Measurements from ENCODE around the gene ZFP90. TPM values are rescaled to one million over a fixed set of nuclear protein-coding genes. Genes with fewer than 3 reads are reported as not detected.

ZFP90 gene
- total RNA-seq, 3 donors from 2014 or later (not counting 1 experiment from before 2014, with no cell fraction given), result 23.1 to 36.0 (median 35.3) TPM

- H3K36me3 ChIP-seq (ENCODE audit: control insufficient read depth, insufficient read depth, low read length), result no peaks in the 10 kb centered on the region
- H3K9me3 ChIP-seq (ENCODE audit: control insufficient read depth, insufficient read depth, low read length), result no peaks in the 10 kb centered on the region
- no peak overlapping the region for H3K27ac ChIP-seq (ENCODE audit: low read length)
- Mint-ChIP-seq H3K27ac (no peak overlapping the region), H3K36me3 (no peaks in the 10 kb centered on the region), H3K4me3 (no peak overlapping the region), H3K9me3 (no peaks in the 10 kb centered on the region), H3K27me3 (ENCODE audit: low read depth in 2 of 2) (no peaks in the 10 kb centered on the region), H3K4me1 (no peaks in the 10 kb centered on the region)
- no peak for ATAC-seq
- H3K27me3 ChIP-seq (ENCODE audit: control insufficient read depth, insufficient read depth, low read length), result no peaks in the 10 kb centered on the region
- no peaks in the 10 kb centered on the region for H3K4me1 ChIP-seq (ENCODE audit: control insufficient read depth, insufficient read depth, low read length)
- intact Hi-C loops (cut with micrococcal nuclease), result no loop called here
- 91% methylated on average over 1 of the region's 1 CpG for WGBS (ENCODE audit: insufficient coverage)
- TF ChIP-seq, protein P1, sequence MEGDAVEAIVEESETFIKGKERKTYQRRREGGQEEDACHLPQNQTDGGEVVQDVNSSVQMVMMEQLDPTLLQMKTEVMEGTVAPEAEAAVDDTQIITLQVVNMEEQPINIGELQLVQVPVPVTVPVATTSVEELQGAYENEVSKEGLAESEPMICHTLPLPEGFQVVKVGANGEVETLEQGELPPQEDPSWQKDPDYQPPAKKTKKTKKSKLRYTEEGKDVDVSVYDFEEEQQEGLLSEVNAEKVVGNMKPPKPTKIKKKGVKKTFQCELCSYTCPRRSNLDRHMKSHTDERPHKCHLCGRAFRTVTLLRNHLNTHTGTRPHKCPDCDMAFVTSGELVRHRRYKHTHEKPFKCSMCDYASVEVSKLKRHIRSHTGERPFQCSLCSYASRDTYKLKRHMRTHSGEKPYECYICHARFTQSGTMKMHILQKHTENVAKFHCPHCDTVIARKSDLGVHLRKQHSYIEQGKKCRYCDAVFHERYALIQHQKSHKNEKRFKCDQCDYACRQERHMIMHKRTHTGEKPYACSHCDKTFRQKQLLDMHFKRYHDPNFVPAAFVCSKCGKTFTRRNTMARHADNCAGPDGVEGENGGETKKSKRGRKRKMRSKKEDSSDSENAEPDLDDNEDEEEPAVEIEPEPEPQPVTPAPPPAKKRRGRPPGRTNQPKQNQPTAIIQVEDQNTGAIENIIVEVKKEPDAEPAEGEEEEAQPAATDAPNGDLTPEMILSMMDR (IDR thresholded peaks at IDR 0.05), result no peak
- H3K4me3 ChIP-seq (ENCODE audit: low read length), result no peak overlapping the region
- DNase-seq, result no peak
Observed at GRCh38 chr16:68599586-68599985, 60.5 kb downstream of the ZFP90 start.

DNA sequence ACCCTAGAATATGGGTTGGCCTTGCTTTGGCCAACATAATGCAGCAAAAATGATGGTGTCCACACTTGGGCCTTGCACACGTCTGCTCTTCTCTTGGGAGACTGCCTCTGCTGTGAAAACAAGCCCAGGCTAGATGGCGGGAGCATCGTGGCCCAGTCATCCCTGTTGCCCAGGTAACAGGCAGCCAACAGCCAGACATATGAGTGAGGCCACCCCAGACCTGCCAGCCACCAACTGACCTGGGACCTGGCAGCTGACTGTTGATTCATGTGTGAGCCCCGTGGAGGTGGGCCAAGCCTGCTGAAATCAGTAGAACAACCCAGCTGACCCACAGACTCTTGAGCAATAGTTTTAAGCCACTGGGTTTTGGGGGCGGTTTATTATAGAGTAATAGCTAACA is 66.7 kb downstream of the ZFP90 start:
- Mint-ChIP-seq H3K27me3 (ENCODE audit: low read depth in 2 of 2) (peaks cover 0 to 4% of the 10 kb centered on the region in 2 donors), H3K9me3 (no peaks in the 10 kb centered on the region), H3K36me3 (no peaks in the 10 kb centered on the region), H3K4me3 (no peak overlapping the region), H3K27ac (no peak overlapping the region), H3K4me1 (no peaks in the 10 kb centered on the region)
- H3K27me3 ChIP-seq (ENCODE audit: control insufficient read depth, insufficient read depth, low read length), result no peaks in the 10 kb centered on the region
- ATAC-seq (no peak), DNase-seq (no peak)
- H3K4me1 ChIP-seq (ENCODE audit: control insufficient read depth, insufficient read depth, low read length), result no peaks in the 10 kb centered on the region
- TF ChIP-seq, protein P1 (IDR thresholded peaks at IDR 0.05), result no peak
- 84% methylated on average over 4 of the region's 5 CpGs for WGBS (ENCODE audit: insufficient coverage)
- H3K27ac ChIP-seq (ENCODE audit: low read length), result no peak overlapping the region
- intact Hi-C loops (cut with micrococcal nuclease), result no loop called here
- no peaks in the 10 kb centered on the region for H3K9me3 ChIP-seq (ENCODE audit: control insufficient read depth, insufficient read depth, low read length)
- no peak overlapping the region for H3K4me3 ChIP-seq (ENCODE audit: low read length)
- no peaks in the 10 kb centered on the region for H3K36me3 ChIP-seq (ENCODE audit: control insufficient read depth, insufficient read depth, low read length)

- H3K4me1 Mint-ChIP-seq, result no peaks in the 10 kb centered on the region
- no peaks in the 10 kb centered on the region for H3K9me3 ChIP-seq (ENCODE audit: control insufficient read depth, insufficient read depth, low read length)
- H3K4me3 Mint-ChIP-seq, result no peak overlapping the region
- no peaks in the 10 kb centered on the region for H3K4me1 ChIP-seq (ENCODE audit: control insufficient read depth, insufficient read depth, low read length)
- intact Hi-C loops (cut with micrococcal nuclease), result no loop called here
- TF ChIP-seq, protein P1 (IDR thresholded peaks at IDR 0.05), result no peak
- no peak overlapping the region for H3K27ac Mint-ChIP-seq
- WGBS (ENCODE audit: insufficient coverage), result 89% methylated on average over 7 of the region's 7 CpGs
- no peak for ATAC-seq
- H3K27me3 Mint-ChIP-seq (ENCODE audit: low read depth in 2 of 2), result peaks cover 0 to 4% of the 10 kb centered on the region in 2 donors
- H3K27ac ChIP-seq (ENCODE audit: low read length), result no peak overlapping the region
- H3K9me3 Mint-ChIP-seq, result no peaks in the 10 kb centered on the region
- H3K36me3 Mint-ChIP-seq, result no peaks in the 10 kb centered on the region
- no peaks in the 10 kb centered on the region for H3K27me3 ChIP-seq (ENCODE audit: control insufficient read depth, insufficient read depth, low read length)
- H3K4me3 ChIP-seq (ENCODE audit: low read length), result no peak overlapping the region
- H3K36me3 ChIP-seq (ENCODE audit: control insufficient read depth, insufficient read depth, low read length), result no peaks in the 10 kb centered on the region
- no peak for DNase-seq
Observed at GRCh38 chr16:68607443-68607842, 68.4 kb downstream of the ZFP90 start.

DNA sequence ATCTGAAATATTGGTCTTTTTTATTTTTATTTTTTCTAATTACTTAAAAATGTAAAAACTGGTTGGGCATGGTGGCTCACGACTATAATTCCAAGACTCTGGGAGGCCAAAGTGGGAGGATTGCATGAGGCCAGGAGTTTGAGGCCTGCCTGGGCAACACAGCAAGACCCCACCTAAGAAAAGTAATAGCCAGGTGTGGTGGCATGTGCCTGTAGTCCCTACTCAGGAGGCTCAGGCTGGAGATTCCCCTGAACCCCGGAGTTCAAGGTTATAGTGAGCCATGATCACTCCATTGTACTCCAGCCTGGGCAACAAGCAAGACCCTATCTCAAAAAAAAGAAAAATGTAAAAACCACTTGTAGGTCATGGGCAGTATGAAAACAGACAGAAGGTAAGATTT is 69.2 kb downstream of the ZFP90 start:
- Histone ChIP-seq H3K27ac (ENCODE audit: low read length) (no peak overlapping the region), H3K9me3 (ENCODE audit: control insufficient read depth, insufficient read depth, low read length) (no peaks in the 10 kb centered on the region), H3K27me3 (ENCODE audit: control insufficient read depth, insufficient read depth, low read length) (no peaks in the 10 kb centered on the region), H3K4me3 (ENCODE audit: low read length) (no peak overlapping the region), H3K4me1 (ENCODE audit: control insufficient read depth, insufficient read depth, low read length) (no peaks in the 10 kb centered on the region), H3K36me3 (ENCODE audit: control insufficient read depth, insufficient read depth, low read length) (no peaks in the 10 kb centered on the region)
- 93% methylated on average over 2 of the region's 2 CpGs for WGBS (ENCODE audit: insufficient coverage)
- intact Hi-C loops (cut with micrococcal nuclease), result no loop called here
- Mint-ChIP-seq H3K36me3 (no peaks in the 10 kb centered on the region), H3K27me3 (ENCODE audit: low read depth in 2 of 2) (peaks cover 0 to 4% of the 10 kb centered on the region in 2 donors), H3K4me1 (no peaks in the 10 kb centered on the region), H3K27ac (no peak overlapping the region), H3K9me3 (no peaks in the 10 kb centered on the region), H3K4me3 (no peak overlapping the region)
- ATAC-seq, result no peak
- TF ChIP-seq, protein P1 (IDR thresholded peaks at IDR 0.05), result no peak
- no peak for DNase-seq

All from natural killer cell (primary cell).